IMR-90 (cell line): ENCODE results near the gene HHLA2. TPM values are rescaled to one million over a fixed set of nuclear protein-coding genes. Genes with fewer than 3 reads are reported as not detected.

Experiments
- ATAC-seq: fragments of 200-7000 bp; cut with Tn5 transposase; 2 replicates; pipeline ENCODE4 v1.9.1; 2020; ENCODE audit warnings: low read depth, mild to moderate bottlenecking, moderate library complexity
- BruUV-seq: library from RNA; stranded (reverse); fragments of 400-500 nt; replicated peaks from 2 replicates; lab custom pipeline; 2021; lab: Mats Ljungman, UMichigan
- CTCF ChIA-PET: fragments of 300-600 bp; formaldehyde crosslinking; extraction: SDS; loops from one replicate; lab custom pipeline; 2021; ENCODE audit warnings: antibody characterized with exemption; lab: Yijun Ruan, JAX
- POLR2A ChIA-PET: fragments of 300-600 bp; sonication (Branson Sonifier 250); formaldehyde crosslinking; loops from one replicate; lab custom pipeline; 2022; ENCODE audit warnings: antibody characterized with exemption; ENCODE audit not compliant: unreplicated experiment; lab: Charles Lee
- DNase-seq: peaks from one replicate; pipeline ENCODE4 v3.0.0; 2013
- H2AFZ ChIP-seq: replicated peaks from 2 replicates; pipeline ENCODE3; 2013; ENCODE audit warnings: low read length, mild to moderate bottlenecking; ENCODE audit not compliant: poor library complexity
- H2AK5ac ChIP-seq: 2 replicates; pipeline ENCODE4 v1.6.1; 2013; ENCODE audit warnings: low read depth, low read length, inconsistent platforms
- H2AK9ac ChIP-seq: replicated peaks from 2 replicates; pipeline ENCODE3; 2013; ENCODE audit warnings: mild to moderate bottlenecking, low read depth, low read length, moderate library complexity; ENCODE audit not compliant: poor library complexity
- H2BK120ac ChIP-seq: 2 replicates; pipeline ENCODE4 v1.6.1; 2013; ENCODE audit warnings: low read depth, low read length, inconsistent platforms
- H2BK15ac ChIP-seq: 3 replicates; pipeline ENCODE4 v1.6.1; 2013; ENCODE audit warnings: low read depth, low read length, inconsistent platforms
- H2BK20ac ChIP-seq: 2 replicates; pipeline ENCODE4 v1.6.1; 2013; ENCODE audit warnings: low read depth, mild to moderate bottlenecking, inconsistent platforms, low read length, moderate library complexity
- H2BK5ac ChIP-seq: 2 replicates; pipeline ENCODE4 v1.6.1; 2013; ENCODE audit warnings: mild to moderate bottlenecking, low read depth, low read length, inconsistent platforms; ENCODE audit not compliant: poor library complexity, severe bottlenecking
- H3K14ac ChIP-seq: replicated peaks from 2 replicates; pipeline ENCODE4 v1.6.1; 2013; ENCODE audit warnings: low read depth, low read length, inconsistent platforms
- H3K18ac ChIP-seq: 2 replicates; pipeline ENCODE4 v1.6.1; 2013; ENCODE audit warnings: low read depth, low read length, control low read depth
- H3K23ac ChIP-seq: 2 replicates; pipeline ENCODE4 v1.6.1; 2013; ENCODE audit warnings: low read depth, low read length, inconsistent platforms
- H3K27ac ChIP-seq: 2 replicates; pipeline ENCODE4 v1.5.1; 2013; ENCODE audit warnings: mild to moderate bottlenecking, control low read depth, low read length; ENCODE audit not compliant: insufficient read depth
- H3K27me3 ChIP-seq: 2 replicates; pipeline ENCODE4 v1.6.1; 2013; ENCODE audit warnings: low read length; ENCODE audit not compliant: control insufficient read depth, insufficient read depth
- H3K36me3 ChIP-seq: 2 replicates; pipeline ENCODE4 v1.6.1; 2013; ENCODE audit warnings: low read length, mixed read lengths; ENCODE audit not compliant: control insufficient read depth, insufficient read depth
- H3K4ac ChIP-seq: 2 replicates; pipeline ENCODE4 v1.6.1; 2013; ENCODE audit warnings: low read depth, low read length, inconsistent platforms
- H3K4me1 ChIP-seq: 2 replicates; pipeline ENCODE4 v1.6.1; 2013; ENCODE audit warnings: low read length, mixed read lengths; ENCODE audit not compliant: control insufficient read depth, insufficient read depth
- H3K4me2 ChIP-seq: 2 replicates; pipeline ENCODE4 v1.6.1; 2013; ENCODE audit warnings: low read depth, mild to moderate bottlenecking, control low read depth, low read length, moderate library complexity
- H3K4me3 ChIP-seq: 2 replicates; pipeline ENCODE4 v1.5.1; 2013; ENCODE audit warnings: low read depth, mild to moderate bottlenecking, control low read depth, low read length, moderate library complexity; ENCODE audit not compliant: insufficient read depth
- H3K56ac ChIP-seq: 2 replicates; pipeline ENCODE4 v1.6.1; 2013; ENCODE audit warnings: low read length, inconsistent platforms; ENCODE audit not compliant: insufficient read depth; ENCODE audit errors: extremely low read depth
- H3K79me1 ChIP-seq, 2 experiments: 2 replicates each; pipeline ENCODE4 v1.6.1; 2013; ENCODE audit warnings: low read length in 2 of 2, inconsistent platforms in 1 of 2, low read depth in 1 of 2
- H3K9ac ChIP-seq: 2 replicates; pipeline ENCODE4 v1.6.1; 2013; ENCODE audit warnings: low read depth, low read length, control low read depth
- H3K9me1 ChIP-seq: 2 replicates; pipeline ENCODE4 v1.6.1; 2013; ENCODE audit warnings: low read length, inconsistent platforms; ENCODE audit not compliant: insufficient read depth
- H3K9me3 ChIP-seq: 2 replicates; pipeline ENCODE4 v1.6.1; 2013; ENCODE audit warnings: low read length; ENCODE audit not compliant: control insufficient read depth, insufficient read depth
- H4K20me1 ChIP-seq: 2 replicates; pipeline ENCODE4 v1.6.1; 2013; ENCODE audit warnings: low read length, inconsistent platforms; ENCODE audit not compliant: insufficient read depth
- H4K5ac ChIP-seq: 2 replicates; pipeline ENCODE4 v1.6.1; 2013; ENCODE audit warnings: mild to moderate bottlenecking, low read depth, low read length, control low read depth
- H4K8ac ChIP-seq, 2 experiments: 2 replicates each; pipeline ENCODE4 v1.6.1; 2013; ENCODE audit warnings: low read depth in 2 of 2, low read length in 2 of 2, control low read depth in 1 of 2, inconsistent platforms in 1 of 2
- H4K91ac ChIP-seq: 2 replicates; pipeline ENCODE4 v1.6.1; 2013; ENCODE audit warnings: low read depth, low read length, inconsistent platforms; ENCODE audit not compliant: insufficient read depth
- CEBPB ChIP-seq: IDR thresholded peaks from 2 replicates; pipeline ENCODE4 v1.6.1; 2012; ENCODE audit warnings: low read depth, low read length, improper control_type of control experiment
- POLR2A ChIP-seq: IDR thresholded peaks from 2 replicates; pipeline ENCODE4 v1.6.1; 2012; ENCODE audit warnings: mild to moderate bottlenecking, low read depth, low read length
- USF2 ChIP-seq: fragments of 150-350 bp; IDR thresholded peaks from 2 replicates; pipeline ENCODE4 v1.6.1; 2017; ENCODE audit warnings: mild to moderate bottlenecking, antibody characterized with exemption, low read length, low read depth
- WGBS, 2 experiments: methylation state at CpG; one replicate each; pipeline versions ENCODE4 v1.1.5 to v1.1.7; 2013; ENCODE audit warnings: missing lambda C conversion rate in 2 of 2; ENCODE audit not compliant: insufficient read length in 1 of 2; ENCODE audit errors: extremely low coverage in 2 of 2; 5-methylcytosine and 5-hydroxymethylcytosine counted together
- dilution Hi-C: fragments of 300-500 bp; cut with HindIII; formaldehyde crosslinking; loops from one replicate; pipeline ENCODE4 v1.14.3; 2018; ENCODE audit warnings: low sequenced_read_pairs; ENCODE audit not compliant: unreplicated experiment
- in situ Hi-C: fragments of 300-500 bp; cut with MboI; formaldehyde crosslinking; loops from 3 replicates; pipeline ENCODE4 v1.14.3; 2019; ENCODE audit warnings: low sequenced_read_pairs, inconsistent platforms, mixed read lengths
- intact Hi-C: fragments of 100-400 bp; cut with micrococcal nuclease; formaldehyde crosslinking; loops from 2 replicates; pipeline ENCODE4 v1.10.0; 2022
- polyA plus RNA-seq, 3 experiments: library from polyadenylated mRNA; depleted of rRNA; stranded (reverse); fragments of >200 nt; gene quantifications; 2 replicates each; pipeline ENCODE4 v1.2.3, GENCODE V29; 2012; ENCODE audit warnings: low replicate concordance in 1 of 3
- total RNA-seq: library from RNA; depleted of rRNA; stranded (reverse); fragments of >200 nt; gene quantifications from 2 replicates; pipeline ENCODE4 v1.2.3, GENCODE V29; 2012

Gene HHLA2
- total and polyA plus RNA-seq, 2 of the 4 experiments (the other 2 are of a cell fraction): not detected

- Histone ChIP-seq H3K4me1 (no peaks in the 10 kb centered on the region), H3K23ac (no peak overlapping the region), H3K4me2 (no peak overlapping the region), H3K9me3 (no peaks in the 10 kb centered on the region), H4K8ac (no peak overlapping the region), H3K14ac (no peak overlapping the region), H3K18ac (no peak overlapping the region), H3K4ac (no peak overlapping the region), H4K5ac (no peak overlapping the region), H3K79me1 (no peaks in the 10 kb centered on the region), H2AK9ac (no peak overlapping the region), H2AK5ac (no peak overlapping the region), H3K27me3 (peaks cover 2% of the 10 kb centered on the region; the same call in 1 of the 2 replicates), H2BK120ac (no peak overlapping the region), H3K27ac (no peak overlapping the region), H4K20me1 (no peaks in the 10 kb centered on the region), H2BK5ac (no peak overlapping the region), H3K9me1 (no peaks in the 10 kb centered on the region), H3K9ac (no peak overlapping the region), H3K4me3 (no peak overlapping the region), H2BK15ac (no peak overlapping the region), H3K56ac (no peak overlapping the region), H4K91ac (no peak overlapping the region), H3K36me3 (no peaks in the 10 kb centered on the region), H2AFZ (no peak overlapping the region), H2BK20ac (no peak overlapping the region)
- intact Hi-C loops (no loop called here), dilution Hi-C loops (no loop called here), in situ Hi-C loops (no loop called here)
- POLR2A ChIA-PET: no interaction called here
- DNase-seq: no peak
- ATAC-seq: no peak
- WGBS, 2 experiments: 80% methylated on average over 1 of the region's 2 CpGs; no CpG with 5 or more reads in 1 of the 2 experiments
- TF ChIP-seq CEBPB (no peak), USF2 (no peak), POLR2A (no peak)
- BruUV-seq: no TSS peak
- CTCF ChIA-PET: no interaction called here
Measured at GRCh38 chr3:108357042-108357441, 60.7 kb downstream of the HHLA2 start.
